B cell (primary cell): ENCODE measurements around the gene COG5. TPM values are rescaled to one million over a fixed set of nuclear protein-coding genes. Genes with fewer than 3 reads are reported as not detected.

Experiments
- ATAC-seq: fragments of 200-7000 bp; cut with Tn5 transposase; one replicate; pipeline ENCODE4 v1.10.0; 2021; ENCODE audit warnings: low read depth, mild to moderate bottlenecking, moderate number of reproducible peaks, moderate library complexity
- CTCF ChIA-PET: fragments of 350-600 bp; sonication (Branson Sonifier 250); formaldehyde crosslinking; loops from one replicate; lab custom pipeline; 2021; ENCODE audit warnings: antibody characterized with exemption, inconsistent platforms; lab: Charles Lee
- POLR2A ChIA-PET: fragments of 350-600 bp; sonication (Branson Sonifier 250); formaldehyde crosslinking; loops from one replicate; lab custom pipeline; 2021; ENCODE audit warnings: antibody characterized with exemption; lab: Charles Lee
- DNase-seq: peaks from one replicate; pipeline ENCODE4 v3.0.0; 2013
- H2AFZ ChIP-seq: 2 replicates; pipeline ENCODE4 v1.6.1; 2012; ENCODE audit warnings: mild to moderate bottlenecking, low read depth, low read length; ENCODE audit not compliant: insufficient read depth, poor library complexity, severe bottlenecking
- H3K27ac ChIP-seq, 2 donors: 1 replicate in 1 of 2; 2 replicates in 1 of 2; pipeline ENCODE4 v1.5.1; 2012 to 2013; ENCODE audit warnings: low read length in 2 of 2, mild to moderate bottlenecking in 2 of 2, moderate library complexity in 1 of 2
- H3K27me3 ChIP-seq, 4 experiments: fragments of 200-600 bp in 1 of 4; sonication (generic) in 1 of 4; replicated peaks in 1 of 4; 1 replicate in 2 of 4; 2 replicates in 2 of 4; pipeline versions ENCODE4 v1.6.1 to v1.7.0; 2013 to 2016; ENCODE audit warnings: low read length in 3 of 4, mild to moderate bottlenecking in 2 of 4, mixed read lengths in 1 of 4, moderate library complexity in 1 of 4; ENCODE audit not compliant: insufficient read depth in 4 of 4, control insufficient read depth in 3 of 4; ENCODE audit errors: control extremely low read depth in 1 of 4
- H3K36me3 ChIP-seq, 2 experiments: replicated peaks in 1 of 2; 1 replicate in 1 of 2; 2 replicates in 1 of 2; pipeline versions ENCODE4 v1.6.1 to v1.7.1; 2013; ENCODE audit warnings: low read length in 1 of 2; ENCODE audit not compliant: insufficient read depth in 2 of 2, control insufficient read depth in 1 of 2; ENCODE audit errors: control extremely low read depth in 1 of 2, extremely low read depth in 1 of 2
- H3K4me1 ChIP-seq, 2 donors: fragments of 200-600 bp in 1 of 2; sonication (generic) in 1 of 2; 1 replicate in 1 of 2; 2 replicates in 1 of 2; pipeline versions ENCODE4 v1.5.1 to v1.6.1; 2013 to 2017; ENCODE audit warnings: low read length in 2 of 2; ENCODE audit not compliant: control insufficient read depth in 2 of 2, insufficient read depth in 2 of 2
- H3K4me2 ChIP-seq: replicated peaks from 2 replicates; pipeline ENCODE3; 2012; ENCODE audit warnings: mild to moderate bottlenecking, low read depth, low read length; ENCODE audit not compliant: poor library complexity, severe bottlenecking
- H3K4me3 ChIP-seq, 5 experiments: fragments of 200-600 bp in 1 of 5; sonication (generic) in 1 of 5; 1 replicate in 3 of 5; 2 replicates in 2 of 5; pipeline versions ENCODE4 v1.5.1 to v1.7.0; 2011 to 2016; ENCODE audit warnings: low read length in 4 of 5, mild to moderate bottlenecking in 4 of 5, low read depth in 2 of 5, control low read depth in 1 of 5, moderate library complexity in 1 of 5; ENCODE audit not compliant: insufficient read depth in 1 of 5; ENCODE audit errors: control extremely low read depth in 1 of 5, extremely low read depth in 1 of 5
- H3K79me2 ChIP-seq: fragments of 200-600 bp; sonication (generic); one replicate; pipeline ENCODE4 v1.6.0; 2016; ENCODE audit warnings: low read length; ENCODE audit not compliant: control insufficient read depth, insufficient read depth
- H3K9ac ChIP-seq: fragments of 200-600 bp; sonication (generic); 2 replicates; pipeline ENCODE4 v1.6.1; 2017; ENCODE audit warnings: mild to moderate bottlenecking, low read length, moderate library complexity
- H3K9me3 ChIP-seq, 3 donors: one replicate each; pipeline versions ENCODE4 v1.6.1 to v1.7.1; 2013; ENCODE audit warnings: low read length in 2 of 3; ENCODE audit not compliant: control insufficient read depth in 2 of 3, insufficient read depth in 1 of 3; ENCODE audit errors: control extremely low read depth in 1 of 3
- H4K20me1 ChIP-seq: 2 replicates; pipeline ENCODE4 v1.6.0; 2012; ENCODE audit warnings: mild to moderate bottlenecking, low read length; ENCODE audit not compliant: insufficient read depth, control insufficient read depth, poor library complexity, severe bottlenecking
- H3K27ac Mint-ChIP-seq: one replicate; pipeline ENCODE4 v1.8.0; 2021; ENCODE audit warnings: mixed read lengths
- H3K27me3 Mint-ChIP-seq: one replicate; pipeline ENCODE4 v1.8.0; 2021; ENCODE audit warnings: mixed read lengths
- H3K4me1 Mint-ChIP-seq: one replicate; pipeline ENCODE4 v1.8.0; 2021; ENCODE audit warnings: mixed read lengths
- H3K4me3 Mint-ChIP-seq: one replicate; pipeline ENCODE4 v1.8.0; 2021; ENCODE audit warnings: mixed read lengths
- H3K9me3 Mint-ChIP-seq: one replicate; pipeline ENCODE4 v1.8.0; 2022; ENCODE audit warnings: mixed read lengths; ENCODE audit not compliant: insufficient read depth
- EZH2 ChIP-seq: IDR thresholded peaks from 2 replicates; pipeline ENCODE4 v1.6.1; 2012; ENCODE audit warnings: borderline replicate concordance, low read depth, mild to moderate bottlenecking, moderate library complexity, low read length; ENCODE audit not compliant: insufficient read depth, poor library complexity, severe bottlenecking
- WGBS: methylation state at CpG from one replicate; pipeline ENCODE4 v1.1.5; 2013; ENCODE audit warnings: missing lambda C conversion rate; ENCODE audit not compliant: insufficient coverage; 5-methylcytosine and 5-hydroxymethylcytosine counted together
- intact Hi-C: fragments of 100-400 bp; cut with micrococcal nuclease; formaldehyde crosslinking; loops from one replicate; pipeline ENCODE4 v1.10.0; 2022
- polyA plus RNA-seq: library from polyadenylated mRNA; depleted of rRNA; stranded (reverse); fragments of >200 nt; gene quantifications from 2 replicates; pipeline ENCODE4 v1.2.3, GENCODE V29; 2012
- total RNA-seq, 2 donors: library from RNA; stranded (reverse); fragments of 120-200 nt in 1 of 2; gene quantifications; 1 replicate in 1 of 2; 2 replicates in 1 of 2; pipeline versions ENCODE4 v1.2.3 to v1.2.4, GENCODE V29; 2013 to 2022
- TF ChIP-seq, protein P1 (sequence below): fragments of 200-600 bp; IDR thresholded peaks from one replicate; pipeline ENCODE4 v1.8.0; 2022; ENCODE audit warnings: antibody characterized with exemption, mild to moderate bottlenecking

The COG5 gene
- total and polyA plus RNA-seq, 2 donors (not counting 1 experiment from before 2014, with no cell fraction given), result 7.0 to 73.0 TPM

DNA sequence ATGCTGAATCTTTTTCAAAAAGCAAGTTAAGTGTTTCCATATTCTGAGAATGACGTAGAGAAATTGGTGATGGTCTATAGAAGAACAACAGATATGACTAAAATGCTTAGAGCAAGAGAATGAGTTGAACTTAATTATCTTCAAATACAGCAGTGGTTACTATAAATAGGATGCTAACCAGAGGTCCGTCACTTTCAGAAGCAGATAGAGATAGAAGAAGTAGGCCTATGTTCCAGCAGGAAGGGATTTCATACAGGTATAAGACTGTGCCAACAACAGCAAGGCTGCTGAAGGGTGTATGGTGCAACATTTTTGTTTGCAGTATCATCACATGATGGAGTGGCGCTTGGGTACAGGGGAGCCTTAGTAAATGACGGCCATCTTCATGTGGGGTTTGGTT, 326.3 kb downstream of the COG5 start:
- POLR2A ChIA-PET, result no interaction called here

GRCh38 chr7:107236862-107237261, 326.9 kb downstream of the COG5 start:
- H3K79me2 ChIP-seq, result no peaks in the 10 kb centered on the region
- no peak overlapping the region for H3K4me2 ChIP-seq
- H3K4me1 Mint-ChIP-seq, result no peaks in the 10 kb centered on the region
- H3K9ac ChIP-seq, result no peak overlapping the region
- no peaks in the 10 kb centered on the region for H3K9me3 Mint-ChIP-seq
- TF ChIP-seq, protein P1, sequence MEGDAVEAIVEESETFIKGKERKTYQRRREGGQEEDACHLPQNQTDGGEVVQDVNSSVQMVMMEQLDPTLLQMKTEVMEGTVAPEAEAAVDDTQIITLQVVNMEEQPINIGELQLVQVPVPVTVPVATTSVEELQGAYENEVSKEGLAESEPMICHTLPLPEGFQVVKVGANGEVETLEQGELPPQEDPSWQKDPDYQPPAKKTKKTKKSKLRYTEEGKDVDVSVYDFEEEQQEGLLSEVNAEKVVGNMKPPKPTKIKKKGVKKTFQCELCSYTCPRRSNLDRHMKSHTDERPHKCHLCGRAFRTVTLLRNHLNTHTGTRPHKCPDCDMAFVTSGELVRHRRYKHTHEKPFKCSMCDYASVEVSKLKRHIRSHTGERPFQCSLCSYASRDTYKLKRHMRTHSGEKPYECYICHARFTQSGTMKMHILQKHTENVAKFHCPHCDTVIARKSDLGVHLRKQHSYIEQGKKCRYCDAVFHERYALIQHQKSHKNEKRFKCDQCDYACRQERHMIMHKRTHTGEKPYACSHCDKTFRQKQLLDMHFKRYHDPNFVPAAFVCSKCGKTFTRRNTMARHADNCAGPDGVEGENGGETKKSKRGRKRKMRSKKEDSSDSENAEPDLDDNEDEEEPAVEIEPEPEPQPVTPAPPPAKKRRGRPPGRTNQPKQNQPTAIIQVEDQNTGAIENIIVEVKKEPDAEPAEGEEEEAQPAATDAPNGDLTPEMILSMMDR, result no peak
- TF ChIP-seq EZH2, result no peak
- H3K27ac Mint-ChIP-seq, result no peak overlapping the region
- H4K20me1 ChIP-seq, result no peaks in the 10 kb centered on the region
- H3K27me3 Mint-ChIP-seq, result no peaks in the 10 kb centered on the region
- no peak overlapping the region for H2AFZ ChIP-seq
- no peaks in the 10 kb centered on the region for H3K9me3 ChIP-seq
- no peaks in the 10 kb centered on the region for H3K27me3 ChIP-seq
- DNase-seq (no peak), ATAC-seq (no peak)
- POLR2A ChIA-PET, result no interaction called here
- H3K4me1 ChIP-seq, result no peaks in the 10 kb centered on the region
- CTCF ChIA-PET, result interaction anchor here (0.6 kb wide), 1 partner anchor 206 kb away, joined by 4 read pairs; no protein-coding TSS in a partner anchor
- H3K4me3 ChIP-seq, result no peak overlapping the region
- no peak overlapping the region for H3K4me3 Mint-ChIP-seq
- H3K27ac ChIP-seq, result no peak overlapping the region
- peaks cover 4 to 11% of the 10 kb centered on the region in 2 experiments for H3K36me3 ChIP-seq
- intact Hi-C loops, result no loop called here

More for the DNA sequence above, 326.3 kb downstream of the COG5 start:
- Histone ChIP-seq H3K4me2 (no peak overlapping the region), H3K36me3 (peaks cover 5 to 15% of the 10 kb centered on the region in 2 experiments), H2AFZ (no peak overlapping the region), H3K4me3 (no peak overlapping the region), H3K27ac (no peak overlapping the region), H3K9me3 (no peaks in the 10 kb centered on the region), H3K4me1 (no peaks in the 10 kb centered on the region), H3K9ac (no peak overlapping the region), H3K27me3 (no peaks in the 10 kb centered on the region), H4K20me1 (peaks cover 2% of the 10 kb centered on the region), H3K79me2 (no peaks in the 10 kb centered on the region)
- Mint-ChIP-seq H3K4me3 (no peak overlapping the region), H3K9me3 (no peaks in the 10 kb centered on the region), H3K4me1 (no peaks in the 10 kb centered on the region), H3K27me3 (no peaks in the 10 kb centered on the region), H3K27ac (no peak overlapping the region)
- CTCF ChIA-PET, result no interaction called here
- ATAC-seq, result no peak
- DNase-seq, result no peak
- TF ChIP-seq, protein P1, result no peak
- TF ChIP-seq EZH2, result no peak
- WGBS, result 100% methylated on average over 1 of the region's 4 CpGs
- intact Hi-C loops, result no loop called here
